HG02642 (cell line): ENCODE results near the gene NLGN1.
"Not testable (repeated sequence)": the region's sequence is repeated elsewhere in the genome, so short reads cannot be mapped to it uniquely, and the experiment has no call there.

Experiments
- ATAC-seq: cut with Tn5 transposase; IDR thresholded peaks from one replicate; pipeline ENCODE4 v1.9.1; 2021; ENCODE audit warnings: mild to moderate bottlenecking; ENCODE audit not compliant: unreplicated experiment, poor library complexity

The NLGN1 gene

DNA sequence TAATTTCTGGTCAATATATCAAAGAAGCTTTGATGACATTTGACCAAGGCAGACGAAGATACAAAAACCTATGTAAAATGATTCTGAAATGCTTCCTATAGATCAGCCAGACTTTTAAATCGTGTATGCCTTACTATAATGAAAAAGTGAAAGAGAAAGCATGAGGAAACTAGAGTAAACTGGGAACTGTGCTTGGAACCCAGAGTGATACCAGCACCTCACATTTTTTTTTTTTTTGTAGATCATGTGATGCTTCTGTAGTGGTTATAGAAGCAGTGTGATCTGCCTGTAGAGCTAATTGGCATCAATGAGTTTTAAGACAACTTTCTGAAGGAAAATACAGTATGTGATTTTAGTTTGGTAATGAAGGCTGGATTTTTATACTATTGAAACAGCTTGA, 150.7 kb downstream of the NLGN1 start:
- ATAC-seq, result no peak

DNA sequence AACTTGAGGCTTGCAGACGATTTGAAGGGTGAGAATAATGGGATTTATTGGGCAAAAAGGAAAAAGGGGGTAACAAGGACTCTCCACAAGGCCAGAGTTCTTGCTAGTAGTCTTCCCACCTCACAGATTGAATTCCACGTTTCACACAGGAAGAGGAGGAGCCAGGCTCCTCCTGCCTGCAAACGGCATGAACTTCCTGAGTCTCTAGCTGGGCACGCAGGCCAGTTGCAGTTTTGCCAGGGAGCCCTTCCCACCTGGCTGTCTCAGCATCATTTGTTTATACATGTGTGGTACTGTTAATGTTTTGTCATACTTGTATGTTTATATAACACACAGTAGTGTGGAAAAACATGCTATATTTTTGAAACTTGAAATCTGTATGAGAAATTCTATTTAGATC, 155.0 kb downstream of the NLGN1 start:
- no peak for ATAC-seq

DNA sequence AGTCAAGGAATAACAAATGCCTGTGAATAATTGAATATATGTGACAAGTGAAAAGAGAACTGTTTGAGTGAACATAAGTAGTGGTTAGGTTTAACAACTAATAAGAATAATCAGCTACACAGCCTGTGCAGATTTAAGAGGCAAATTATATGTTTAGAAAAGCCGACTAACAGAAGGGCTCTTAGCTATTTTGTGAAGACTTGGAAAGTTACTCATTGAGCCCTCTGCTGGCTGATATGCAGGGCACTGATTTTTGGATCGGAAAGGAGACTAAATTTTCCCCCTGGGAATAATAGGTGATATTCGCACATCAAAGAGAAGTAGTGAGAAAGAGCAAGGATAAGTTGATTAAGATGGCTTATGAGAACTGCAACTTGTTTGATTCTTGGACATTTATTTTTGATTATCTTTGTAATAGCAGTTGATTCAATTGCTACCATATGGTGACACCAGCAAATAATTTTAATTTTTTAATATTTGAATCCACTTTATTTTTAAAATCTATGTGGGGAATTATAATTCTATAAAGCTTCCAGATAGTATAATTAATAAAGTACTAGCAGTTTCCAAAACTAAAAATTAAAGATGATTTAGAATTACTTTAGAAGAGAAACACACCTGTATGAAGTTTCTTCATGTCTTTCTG, 156.2 kb downstream of the NLGN1 start:
- ATAC-seq, result no peak

DNA sequence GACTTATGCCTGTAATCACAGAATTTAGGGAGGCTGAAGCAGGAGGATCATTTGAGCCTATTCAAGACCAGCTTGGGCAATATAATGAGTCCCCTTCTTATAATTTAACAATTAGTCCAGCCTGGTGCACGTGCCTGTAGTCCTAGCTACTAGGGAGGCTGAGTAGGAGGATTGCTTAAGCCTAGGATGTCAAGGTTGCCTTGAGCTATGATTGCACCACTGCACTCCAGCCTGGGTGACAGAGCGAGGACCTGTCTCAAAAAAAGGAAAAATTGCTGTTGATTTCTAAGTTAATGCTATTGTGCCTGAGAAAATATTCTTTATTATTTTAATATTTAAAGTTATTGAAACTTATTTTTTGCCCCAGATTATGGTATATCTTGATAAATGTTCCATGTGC, 159.0 kb downstream of the NLGN1 start:
- no peak for ATAC-seq

DNA sequence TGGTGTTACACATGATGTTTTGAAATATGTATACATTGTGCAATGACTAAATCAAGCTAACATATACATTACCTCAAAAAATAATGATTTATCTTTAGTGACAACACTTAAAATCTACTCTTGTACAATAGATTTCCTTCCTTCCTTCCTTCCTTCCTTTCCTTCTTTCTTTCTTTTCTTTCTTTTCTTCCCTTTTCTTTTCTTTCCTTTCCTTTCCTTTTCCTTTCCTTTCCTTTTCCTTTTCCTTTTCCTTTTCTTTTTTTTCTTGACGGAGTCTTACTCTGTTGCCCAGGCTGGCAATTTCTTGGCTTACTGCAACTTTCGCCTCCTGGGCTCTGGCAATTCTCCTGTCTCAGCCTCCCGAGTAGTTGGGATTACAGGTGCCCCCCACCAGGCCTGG, 170.5 kb downstream of the NLGN1 start:
- ATAC-seq, result no peak

DNA sequence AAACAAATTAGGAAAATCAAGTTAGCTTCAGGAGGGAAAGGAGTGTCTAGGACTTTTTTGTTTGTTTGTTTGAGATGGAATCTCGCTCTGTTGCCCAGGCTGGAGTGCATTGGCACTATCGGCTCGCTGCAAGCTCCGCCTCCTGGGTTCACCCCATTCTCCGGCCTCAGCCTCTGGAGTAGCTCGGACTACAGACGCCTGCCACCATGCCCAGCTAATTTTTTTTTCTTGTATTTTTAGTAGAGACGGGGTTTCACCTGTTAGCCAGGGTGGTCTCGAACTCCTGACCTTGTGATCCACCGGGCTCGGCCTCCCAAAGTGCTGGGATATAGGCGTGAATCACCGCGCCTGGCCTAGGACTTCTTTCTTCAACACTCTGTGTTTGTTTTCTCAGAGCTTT, 171.1 kb downstream of the NLGN1 start:
- ATAC-seq, result no peak

DNA sequence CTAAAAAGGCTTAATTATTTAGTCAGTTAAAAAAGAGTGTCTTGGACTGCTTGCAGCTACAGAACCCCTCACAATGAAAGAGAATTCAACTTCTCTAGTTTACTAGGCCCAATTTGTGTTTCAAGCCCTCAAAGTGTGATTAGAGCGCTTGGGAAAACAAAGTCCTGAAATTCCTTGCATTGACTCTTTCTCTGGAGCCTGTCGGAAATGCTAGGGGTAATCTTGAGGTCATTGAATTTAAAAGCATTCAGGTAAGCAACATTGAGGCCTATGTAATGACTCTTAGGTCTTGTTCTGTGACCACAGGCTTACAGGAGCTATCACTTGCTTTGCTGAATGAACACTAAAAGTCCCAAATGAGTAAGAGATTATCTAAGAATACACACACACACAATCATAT, 186.0 kb downstream of the NLGN1 start:
- ATAC-seq, result no peak

DNA sequence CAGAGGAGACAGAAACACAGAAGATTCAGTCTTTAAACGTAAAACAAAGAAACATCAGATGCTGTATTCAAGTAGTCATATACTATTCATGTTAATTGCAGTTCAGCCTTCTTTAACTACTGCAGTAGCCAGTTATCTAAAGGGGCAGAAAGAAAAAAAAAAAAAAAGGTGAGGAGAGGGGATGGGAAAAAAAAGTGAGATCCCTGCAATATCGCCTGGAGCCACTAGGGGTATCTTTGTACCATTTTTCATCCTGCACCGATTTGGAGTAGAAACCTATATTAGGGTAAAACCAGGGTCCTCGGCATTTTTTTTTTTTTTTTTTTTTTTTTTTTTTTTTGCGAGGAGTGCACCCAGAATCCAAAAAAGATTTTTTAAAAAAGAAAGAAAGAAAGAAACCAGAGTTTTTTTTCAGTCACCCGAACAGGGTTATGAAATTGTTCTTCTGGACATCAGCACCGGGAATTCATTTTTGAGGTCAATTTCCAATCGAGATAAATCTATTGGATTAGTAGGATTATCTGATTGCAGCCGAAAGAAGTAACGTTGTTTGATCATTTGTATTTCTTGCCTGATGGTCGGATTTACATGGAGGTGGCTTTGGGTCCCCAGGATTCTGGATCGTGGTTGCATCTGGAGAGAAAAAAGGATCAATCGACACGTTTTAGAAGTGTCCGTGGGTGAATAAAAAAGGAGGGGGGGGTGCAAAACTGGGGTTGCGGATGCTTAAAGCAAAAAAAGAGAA, 186.7 kb downstream of the NLGN1 start:
- no peak for ATAC-seq

DNA sequence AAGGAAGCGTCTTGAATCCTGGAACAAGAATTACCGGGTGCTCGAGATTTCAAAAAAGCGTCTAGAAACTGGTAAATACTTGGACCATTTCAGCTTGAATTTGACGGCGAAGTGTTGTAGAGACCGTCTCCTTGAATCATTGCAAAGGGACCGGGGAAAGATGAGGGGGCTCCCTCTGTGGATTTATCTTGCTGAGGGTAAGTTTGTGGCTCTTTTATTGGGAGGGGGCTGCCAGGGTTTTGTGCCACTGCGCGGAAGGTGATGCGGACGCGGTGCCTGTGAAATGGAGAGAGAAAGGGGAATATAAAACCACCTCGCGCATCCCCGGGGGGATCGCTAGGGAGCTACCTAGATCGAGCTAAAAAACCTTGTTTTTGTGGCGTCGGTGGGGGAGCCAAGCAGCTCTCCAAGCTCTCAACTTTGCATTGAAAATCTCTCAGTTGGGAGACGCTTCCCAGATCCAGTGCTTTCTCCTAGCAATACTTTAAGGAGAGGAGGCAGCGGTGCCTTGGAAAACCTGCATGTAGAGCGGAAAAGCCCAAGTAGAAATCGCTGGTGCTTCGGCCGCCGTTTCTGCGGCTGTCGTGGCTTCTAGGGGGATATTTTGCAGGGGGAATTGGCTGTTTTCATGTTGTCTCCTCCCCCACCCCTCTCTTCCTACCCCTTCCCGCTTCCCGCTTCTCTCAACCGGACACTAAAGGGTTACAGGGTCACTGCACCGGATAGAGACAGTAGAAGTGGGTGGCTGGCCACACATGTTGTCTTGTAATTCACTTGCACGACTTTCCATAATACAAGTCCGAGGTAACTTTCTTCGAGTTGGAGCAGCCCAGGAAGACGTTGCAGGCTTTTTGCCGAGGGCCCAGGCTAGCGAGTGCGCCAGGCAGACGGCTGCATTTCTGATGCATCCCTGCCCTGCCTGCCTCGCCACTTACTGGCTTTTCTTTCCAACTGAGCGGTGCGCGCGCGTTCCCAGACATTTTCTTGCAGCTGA, 187.6 kb downstream of the NLGN1 start:
- no peak for ATAC-seq

DNA sequence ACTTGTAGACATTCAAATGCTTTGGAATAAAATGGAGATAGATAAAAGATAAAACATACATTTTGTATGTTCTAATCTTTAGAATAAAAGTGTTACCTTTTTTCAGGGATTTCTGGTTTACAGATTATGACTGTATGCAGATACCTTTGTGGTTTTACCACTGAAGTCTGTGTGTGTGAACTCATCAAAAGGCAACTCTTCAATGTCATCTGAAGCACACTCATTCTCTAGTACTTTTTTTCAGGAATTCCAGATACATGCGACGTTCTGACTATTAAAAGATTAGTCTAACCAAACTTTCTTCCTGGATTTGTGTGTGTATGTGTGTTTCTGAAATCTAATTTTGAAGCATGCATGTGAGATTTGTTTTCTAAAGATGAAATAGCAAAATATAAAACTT, 188.6 kb downstream of the NLGN1 start:
- ATAC-seq, result no peak

DNA sequence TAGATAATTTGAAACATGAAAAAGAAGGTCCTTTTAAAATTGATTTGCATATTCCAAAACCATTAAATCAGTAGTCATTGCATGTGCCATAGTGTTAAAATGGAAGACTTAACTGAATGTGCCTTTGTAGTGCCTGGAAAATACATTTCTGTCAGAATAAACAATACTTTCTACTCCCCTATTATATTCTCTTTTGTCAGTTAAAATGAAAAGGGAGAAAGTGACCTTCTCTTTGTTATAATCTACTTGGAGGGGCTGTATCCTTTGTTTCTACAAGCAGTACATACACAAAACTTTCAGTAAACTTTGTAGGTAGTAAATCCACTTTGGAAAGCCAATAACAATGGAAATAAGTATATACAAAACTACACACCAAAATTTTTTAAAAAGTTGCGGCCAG, 189.5 kb downstream of the NLGN1 start:
- ATAC-seq, result no peak

DNA sequence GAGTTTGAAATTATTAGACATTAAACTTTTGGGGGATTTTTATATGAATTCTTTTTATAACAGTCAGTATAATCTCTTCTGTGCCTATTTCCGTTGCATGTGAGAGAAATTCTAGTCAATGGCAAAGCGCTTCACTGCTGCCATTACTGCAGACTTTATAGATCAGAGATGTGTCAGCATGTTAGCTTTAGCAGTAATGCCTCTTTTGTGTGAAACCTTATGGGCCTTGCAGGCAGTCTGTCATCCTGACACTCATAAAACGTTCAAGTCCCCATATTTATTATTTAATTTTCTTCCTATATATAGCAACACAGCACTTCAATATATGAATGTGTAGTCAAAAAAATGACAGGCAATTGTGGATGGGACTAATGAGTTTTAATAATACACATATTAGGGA, 191.0 kb downstream of the NLGN1 start:
- no peak for ATAC-seq

DNA sequence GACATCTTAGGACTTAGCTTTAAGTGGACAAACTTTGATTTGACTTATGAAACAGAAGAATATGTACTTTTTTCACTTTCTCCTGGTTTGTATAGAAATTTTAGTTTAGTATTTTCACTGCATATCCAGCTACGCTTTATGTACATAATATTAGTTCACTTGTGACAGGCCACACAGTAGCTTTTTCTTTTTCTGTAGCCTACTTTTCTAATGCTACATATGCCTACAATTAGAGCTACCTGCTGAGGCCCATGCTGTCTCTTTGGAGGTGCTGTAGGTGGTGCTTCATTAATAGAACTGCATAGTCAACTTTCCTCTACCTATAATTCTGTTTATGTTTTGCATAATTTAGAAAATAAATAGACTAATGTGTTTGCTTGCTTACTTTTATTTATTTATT, 191.6 kb downstream of the NLGN1 start:
- ATAC-seq, result no peak

DNA sequence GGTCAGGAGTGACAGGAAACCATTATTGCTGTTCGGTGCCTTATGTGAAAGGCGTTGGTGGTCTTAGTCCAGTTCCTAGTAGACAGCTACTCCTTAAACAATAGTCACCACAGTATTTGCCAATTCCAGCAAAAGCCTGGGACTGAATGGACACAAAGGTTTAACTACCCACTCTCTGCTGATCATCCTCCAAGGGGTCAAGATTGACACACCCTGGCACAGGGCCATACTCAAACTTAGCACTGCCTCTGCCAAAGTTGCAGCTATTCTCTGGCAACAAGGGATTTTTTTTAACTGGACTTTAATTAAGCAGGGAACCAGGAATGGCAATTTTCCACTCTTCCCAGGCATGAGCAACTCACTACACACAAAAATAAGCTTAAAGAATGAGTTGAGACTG, 193.9 kb downstream of the NLGN1 start:
- ATAC-seq, result no peak

DNA sequence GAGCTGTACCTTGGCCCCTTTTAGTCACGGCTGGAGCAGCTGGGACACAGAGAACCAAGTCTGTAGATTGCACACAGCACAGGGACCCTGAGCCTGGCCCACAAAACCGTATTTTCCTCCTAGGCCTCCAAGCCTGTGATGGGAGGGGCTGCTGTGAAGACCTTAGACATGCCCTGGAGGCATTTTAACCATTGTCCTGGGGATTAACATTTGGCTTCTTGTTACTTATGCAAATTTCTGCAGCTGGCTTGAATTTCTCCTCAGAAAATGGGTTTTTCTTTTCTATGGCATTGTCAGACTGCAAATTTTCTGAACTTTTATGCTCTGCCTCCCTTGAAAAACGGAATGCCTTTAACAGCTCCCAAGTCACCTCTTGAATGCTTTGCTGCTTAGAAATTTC, 197.3 kb downstream of the NLGN1 start:
- not testable (repeated sequence) for ATAC-seq

DNA sequence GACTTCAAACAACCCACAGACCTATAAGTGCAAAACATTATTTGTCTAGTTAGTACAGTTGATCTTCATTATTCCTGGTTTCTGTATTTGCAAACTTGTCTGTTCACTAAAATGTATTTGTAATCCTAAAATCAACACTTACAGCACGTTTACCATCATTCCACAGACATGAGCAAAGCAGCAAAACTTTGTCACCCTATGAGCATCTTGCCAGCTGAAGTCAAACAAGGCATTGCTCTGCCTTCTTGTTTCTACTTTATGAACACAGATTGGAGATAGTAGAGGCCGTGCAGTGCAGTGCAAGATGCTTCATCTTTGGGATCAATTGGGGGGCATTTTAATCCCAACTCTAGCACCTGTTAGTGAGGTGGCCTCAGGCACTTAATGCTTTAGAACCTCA, 202.1 kb downstream of the NLGN1 start:
- ATAC-seq, result no peak

DNA sequence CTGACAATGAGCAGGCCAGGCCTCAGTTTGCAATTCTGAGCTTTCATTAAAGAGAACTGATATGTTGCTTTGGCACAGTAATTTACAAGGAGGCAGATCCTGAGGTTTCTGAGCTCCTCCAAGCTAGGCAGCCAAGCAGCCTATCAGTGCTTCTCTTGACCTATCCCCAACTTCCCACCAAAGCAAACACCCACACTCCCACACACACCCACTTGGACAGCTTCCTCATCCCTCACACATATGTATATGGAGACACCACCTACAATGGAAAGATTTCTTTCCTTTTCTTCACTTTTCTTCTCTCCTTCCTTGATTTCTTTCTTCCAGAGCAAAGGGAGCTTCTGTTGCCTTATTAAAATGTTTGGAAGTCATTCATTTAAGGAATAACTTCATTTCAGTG, 217.0 kb downstream of the NLGN1 start:
- ATAC-seq, result no peak

DNA sequence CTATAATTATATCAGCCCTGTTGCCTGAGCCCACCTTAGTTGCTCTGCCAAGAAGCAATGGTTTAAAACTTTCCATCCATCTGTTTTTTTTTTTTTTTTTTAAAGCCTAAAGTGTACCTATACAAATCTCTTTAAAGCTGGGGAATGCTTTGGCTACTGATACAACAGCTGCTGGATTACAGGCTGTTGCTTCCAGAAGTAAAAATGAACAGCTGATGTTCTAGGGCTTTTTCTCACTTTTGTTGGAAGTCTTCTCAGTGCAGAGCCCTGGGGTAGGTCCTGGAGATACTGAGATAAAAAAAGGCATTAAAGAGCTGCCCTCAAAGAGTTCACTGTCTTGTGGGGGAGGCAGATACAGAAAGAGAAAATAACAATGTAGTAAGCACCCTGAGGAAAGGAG, 218.1 kb downstream of the NLGN1 start:
- no peak for ATAC-seq

DNA sequence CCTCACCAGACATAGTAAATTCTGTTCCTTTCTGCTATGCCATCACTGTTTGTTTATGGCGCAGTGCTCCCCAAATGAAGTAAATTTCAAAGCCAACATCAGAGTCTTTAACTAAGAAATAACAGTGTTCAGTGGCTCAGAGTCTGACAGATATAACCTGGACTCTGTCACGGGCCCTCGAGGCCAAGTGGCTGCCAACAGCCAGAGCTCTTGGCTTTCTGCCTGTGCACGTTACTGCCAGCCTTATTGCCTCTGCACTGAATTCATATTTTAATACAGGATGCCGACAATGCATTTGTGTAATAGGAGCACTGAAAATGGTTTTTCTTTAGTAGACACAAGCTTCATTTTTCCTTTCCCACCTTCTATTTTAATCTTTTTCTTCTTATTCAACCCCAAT, 219.9 kb downstream of the NLGN1 start:
- ATAC-seq, result no peak

DNA sequence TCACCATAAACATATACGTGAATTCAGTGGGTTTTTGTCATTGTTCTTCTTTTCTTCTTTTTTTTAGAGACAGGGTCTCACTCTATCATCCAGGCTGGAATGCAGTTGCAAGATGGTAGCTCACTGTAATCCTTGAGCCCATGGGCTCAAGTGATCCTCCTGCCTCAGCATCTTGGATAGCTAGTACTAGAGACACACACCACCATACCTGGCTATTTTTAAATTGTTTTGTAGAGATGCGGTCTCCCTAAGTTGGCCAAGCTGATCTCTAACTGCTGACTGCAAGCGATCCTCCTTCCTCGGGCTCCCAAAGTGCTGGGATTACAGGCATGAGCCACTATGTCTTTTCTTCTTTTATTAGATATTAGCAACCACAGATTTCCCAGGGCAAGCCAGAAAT, 220.6 kb downstream of the NLGN1 start:
- ATAC-seq, result no peak

DNA sequence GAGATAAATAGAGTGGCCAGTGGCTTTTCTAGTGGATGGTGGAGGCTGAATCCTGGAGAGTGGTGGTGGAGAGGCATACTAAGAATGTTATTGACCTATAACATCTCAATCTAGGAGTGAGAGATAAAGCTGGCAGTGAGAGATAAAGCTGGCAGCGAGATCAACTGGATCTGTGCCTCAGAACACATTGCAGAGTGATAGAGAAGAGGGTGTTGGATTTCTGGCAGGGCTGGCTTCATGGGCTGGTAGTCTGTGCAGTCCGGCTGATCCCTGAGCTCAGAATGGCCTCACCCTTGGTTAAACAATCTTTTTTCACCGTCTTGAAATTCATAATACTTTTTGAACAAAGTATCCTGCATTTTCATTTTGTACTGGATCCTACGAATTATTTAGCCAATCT, 221.2 kb downstream of the NLGN1 start:
- ATAC-seq, result no peak
